Endodermal cell (in vitro differentiated cells): ENCODE measurements around the gene EXOSC1. TPM values are rescaled to one million over a fixed set of nuclear protein-coding genes. Genes with fewer than 3 reads are reported as not detected.

ENCODE experiments used
- DNase-seq: peaks from one replicate; pipeline ENCODE4 v3.0.0-alpha.2; 2017
- H3K27ac ChIP-seq: 2 replicates; pipeline ENCODE4 v1.5.1; 2013; ENCODE audit warnings: mild to moderate bottlenecking, low read depth, low read length, moderate library complexity
- H3K27me3 ChIP-seq: 2 replicates; pipeline ENCODE4 v1.6.1; 2013; ENCODE audit warnings: mild to moderate bottlenecking, low read length, moderate library complexity; ENCODE audit not compliant: insufficient read depth, control insufficient read depth, poor library complexity, severe bottlenecking
- H3K36me3 ChIP-seq: 2 replicates; pipeline ENCODE4 v1.7.0; 2013; ENCODE audit warnings: mild to moderate bottlenecking, low read length, moderate library complexity; ENCODE audit not compliant: control insufficient read depth, insufficient read depth
- H3K4me1 ChIP-seq: one replicate; pipeline ENCODE4 v1.7.0; 2013; ENCODE audit warnings: low read length; ENCODE audit not compliant: control insufficient read depth, insufficient read depth
- H3K4me3 ChIP-seq: 2 replicates; pipeline ENCODE4 v1.5.1; 2013; ENCODE audit warnings: mild to moderate bottlenecking, low read length, moderate library complexity
- H3K9ac ChIP-seq: 2 replicates; pipeline ENCODE4 v1.6.1; 2013; ENCODE audit warnings: mild to moderate bottlenecking, low read length, moderate library complexity; ENCODE audit not compliant: poor library complexity, severe bottlenecking; ENCODE audit errors: extremely low read depth
- H3K9me3 ChIP-seq: 2 replicates; pipeline ENCODE4 v1.6.1; 2013; ENCODE audit warnings: mild to moderate bottlenecking, low read length, moderate library complexity; ENCODE audit not compliant: control insufficient read depth
- H3K27ac Mint-ChIP-seq: 2 replicates; pipeline ENCODE4 v1.8.0; 2020; ENCODE audit warnings: mixed read lengths
- H3K27me3 Mint-ChIP-seq: 2 replicates; pipeline ENCODE4 v1.8.0; 2021; ENCODE audit warnings: mild to moderate bottlenecking, mixed read lengths; ENCODE audit not compliant: insufficient read depth
- H3K36me3 Mint-ChIP-seq: 2 replicates; pipeline ENCODE4 v1.8.0; 2020; ENCODE audit warnings: low read depth, mixed read lengths
- H3K4me1 Mint-ChIP-seq: 2 replicates; pipeline ENCODE4 v1.8.0; 2020; ENCODE audit warnings: mixed read lengths
- H3K4me3 Mint-ChIP-seq: 2 replicates; pipeline ENCODE4 v1.8.0; 2020; ENCODE audit warnings: mild to moderate bottlenecking, moderate library complexity, mixed read lengths
- H3K9me3 Mint-ChIP-seq: 2 replicates; pipeline ENCODE4 v1.8.0; 2020; ENCODE audit warnings: mild to moderate bottlenecking, mixed read lengths
- WGBS, 2 experiments: methylation state at CpG; one replicate each; pipeline versions ENCODE4 v1.1.5 to v1.1.7; 2013; ENCODE audit warnings: missing lambda C conversion rate in 2 of 2, mixed read lengths in 1 of 2; ENCODE audit not compliant: insufficient coverage in 1 of 2, insufficient read length in 1 of 2; 5-methylcytosine and 5-hydroxymethylcytosine counted together
- total RNA-seq, 2 donors: library from RNA; stranded (reverse); fragmentation: NEBNext Ultra II Directional in 1 of 2; extraction: Animal tissue kit (Norgen Biotek cat#: 25700) in 1 of 2; gene quantifications; 2 replicates in 1 of 2; 3 replicates in 1 of 2; pipeline ENCODE4 v1.2.1, GENCODE V29; 2021
- TF ChIP-seq, protein P1 (sequence below): fragments of 200-600 bp; sonication (generic); conservative IDR thresholded peaks from 2 replicates; pipeline ENCODE4 v1.5.0; 2021; ENCODE audit warnings: antibody characterized with exemption, mild to moderate bottlenecking

The EXOSC1 gene
- total RNA-seq, 2 donors from 2014 or later, result 48.9 to 55.6 TPM

DNA sequence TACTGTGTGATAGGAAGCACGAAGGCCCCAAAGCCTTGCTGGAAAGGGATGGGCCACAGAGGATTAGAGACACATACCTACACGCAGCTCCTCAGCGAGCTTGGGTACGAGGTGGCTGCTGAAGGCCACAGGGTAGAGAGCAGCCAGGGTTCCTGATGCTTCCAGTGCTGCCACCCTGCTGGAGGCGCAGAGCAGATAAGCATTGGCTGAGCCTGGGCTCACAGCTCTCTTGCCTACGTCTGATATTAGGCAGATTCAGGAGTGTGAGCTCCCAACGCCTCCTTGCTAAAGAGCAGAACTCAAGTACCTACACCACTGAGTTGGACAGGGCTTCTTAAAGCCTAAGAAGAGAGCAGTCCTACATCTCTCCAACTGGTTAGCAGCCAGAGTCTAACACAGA lies 20.2 kb upstream of the EXOSC1 start:
- no peak overlapping the region for H3K27ac Mint-ChIP-seq
- H3K36me3 Mint-ChIP-seq, result peaks cover 74% of the 10 kb centered on the region
- no peaks in the 10 kb centered on the region for H3K4me1 Mint-ChIP-seq
- H3K9me3 Mint-ChIP-seq, result no peaks in the 10 kb centered on the region
- Histone ChIP-seq H3K36me3 (peaks cover 92% of the 10 kb centered on the region), H3K4me1 (peaks cover 6% of the 10 kb centered on the region), H3K27ac (no peak overlapping the region), H3K27me3 (no peaks in the 10 kb centered on the region), H3K4me3 (no peak overlapping the region), H3K9me3 (no peaks in the 10 kb centered on the region), H3K9ac (no peak overlapping the region)
- DNase-seq, result no peak
- no peak overlapping the region for H3K4me3 Mint-ChIP-seq
- H3K27me3 Mint-ChIP-seq, result no peaks in the 10 kb centered on the region
- WGBS, 2 experiments, result 94 to 96% methylated on average over 6 to 7 of the region's 7 CpGs
- TF ChIP-seq, protein P1, sequence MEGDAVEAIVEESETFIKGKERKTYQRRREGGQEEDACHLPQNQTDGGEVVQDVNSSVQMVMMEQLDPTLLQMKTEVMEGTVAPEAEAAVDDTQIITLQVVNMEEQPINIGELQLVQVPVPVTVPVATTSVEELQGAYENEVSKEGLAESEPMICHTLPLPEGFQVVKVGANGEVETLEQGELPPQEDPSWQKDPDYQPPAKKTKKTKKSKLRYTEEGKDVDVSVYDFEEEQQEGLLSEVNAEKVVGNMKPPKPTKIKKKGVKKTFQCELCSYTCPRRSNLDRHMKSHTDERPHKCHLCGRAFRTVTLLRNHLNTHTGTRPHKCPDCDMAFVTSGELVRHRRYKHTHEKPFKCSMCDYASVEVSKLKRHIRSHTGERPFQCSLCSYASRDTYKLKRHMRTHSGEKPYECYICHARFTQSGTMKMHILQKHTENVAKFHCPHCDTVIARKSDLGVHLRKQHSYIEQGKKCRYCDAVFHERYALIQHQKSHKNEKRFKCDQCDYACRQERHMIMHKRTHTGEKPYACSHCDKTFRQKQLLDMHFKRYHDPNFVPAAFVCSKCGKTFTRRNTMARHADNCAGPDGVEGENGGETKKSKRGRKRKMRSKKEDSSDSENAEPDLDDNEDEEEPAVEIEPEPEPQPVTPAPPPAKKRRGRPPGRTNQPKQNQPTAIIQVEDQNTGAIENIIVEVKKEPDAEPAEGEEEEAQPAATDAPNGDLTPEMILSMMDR, result no peak

DNA sequence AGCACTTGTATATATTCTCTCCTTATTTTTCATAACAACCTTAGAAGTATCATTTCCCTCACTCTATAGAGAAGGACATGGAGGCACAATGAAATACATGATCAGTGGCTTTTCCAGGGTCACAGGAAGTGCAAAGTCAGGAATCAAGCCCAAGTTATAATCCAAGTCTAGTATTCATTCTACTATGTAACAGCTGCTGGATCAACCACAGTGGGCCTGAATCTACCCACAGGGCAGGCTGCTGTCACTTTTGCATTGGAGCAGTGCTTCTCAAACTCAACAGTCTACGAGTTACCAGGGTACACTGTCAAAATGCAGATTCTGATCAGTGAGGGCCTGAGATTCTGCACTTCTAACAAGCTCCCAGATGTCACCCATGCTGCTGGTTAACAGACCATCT lies 18.4 kb upstream of the EXOSC1 start:
- Mint-ChIP-seq H3K36me3 (peaks cover 74% of the 10 kb centered on the region), H3K4me1 (no peaks in the 10 kb centered on the region), H3K9me3 (no peaks in the 10 kb centered on the region), H3K27me3 (no peaks in the 10 kb centered on the region), H3K4me3 (no peak overlapping the region), H3K27ac (peak overlapping the region; percentile 14)
- Histone ChIP-seq H3K4me3 (no peak overlapping the region), H3K36me3 (peaks cover 93% of the 10 kb centered on the region), H3K9me3 (no peaks in the 10 kb centered on the region), H3K27me3 (no peaks in the 10 kb centered on the region), H3K9ac (no peak overlapping the region), H3K27ac (no peak overlapping the region), H3K4me1 (peaks cover 3% of the 10 kb centered on the region)
- TF ChIP-seq, protein P1, result no peak
- 84 to 100% methylated on average over 1 of the region's 1 CpG for WGBS, 2 experiments
- DNase-seq, result no peak

DNA sequence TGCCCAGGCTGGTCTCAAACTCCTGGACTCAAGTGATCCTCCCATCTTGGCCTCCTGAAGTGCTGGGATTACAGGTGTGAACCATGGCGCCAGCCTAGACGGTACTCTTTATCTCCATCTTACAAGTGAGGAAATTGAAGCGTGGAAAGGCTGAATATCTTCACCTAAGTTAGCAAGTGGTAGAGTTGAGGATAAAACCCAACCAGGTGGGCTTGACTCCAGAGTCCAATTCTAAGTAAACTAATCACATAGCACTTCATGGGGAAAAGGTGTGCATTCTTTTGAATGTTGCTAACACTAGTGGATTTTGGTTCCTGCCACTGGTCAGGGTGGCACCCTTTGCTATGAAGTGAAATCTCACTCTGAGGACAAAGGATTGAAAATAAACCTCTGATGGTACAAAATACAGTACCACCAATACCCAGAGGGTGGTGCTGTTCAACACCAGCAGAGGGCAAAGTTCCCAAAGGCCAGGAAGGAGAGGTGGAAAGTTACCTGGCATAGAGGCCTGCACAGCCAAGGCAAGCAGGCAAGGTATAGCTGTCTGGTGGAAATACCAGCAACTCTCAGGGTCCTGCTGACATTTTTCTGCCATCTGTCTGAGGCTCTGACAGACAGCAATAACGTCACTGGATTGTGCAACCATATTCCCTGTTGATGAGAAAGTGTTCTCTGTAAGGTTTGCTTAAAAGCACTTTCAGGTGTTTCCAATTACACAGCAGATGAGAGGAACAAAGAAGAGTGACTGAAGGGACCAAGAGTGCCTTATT lies 17.7 kb upstream of the EXOSC1 start:
- no peaks in the 10 kb centered on the region for H3K4me1 ChIP-seq
- peak; percentile 87 for DNase-seq
- 78 to 88% methylated on average over 4 of the region's 4 CpGs for WGBS, 2 experiments
- no peaks in the 10 kb centered on the region for H3K27me3 ChIP-seq
- Mint-ChIP-seq H3K9me3 (no peaks in the 10 kb centered on the region), H3K4me3 (no peak overlapping the region), H3K36me3 (peaks cover 74% of the 10 kb centered on the region), H3K4me1 (no peaks in the 10 kb centered on the region), H3K27me3 (no peaks in the 10 kb centered on the region), H3K27ac (peak overlapping the region; percentile 39)
- no peak overlapping the region for H3K27ac ChIP-seq
- no peak overlapping the region for H3K4me3 ChIP-seq
- peaks cover 94% of the 10 kb centered on the region for H3K36me3 ChIP-seq
- TF ChIP-seq, protein P1, result peak; percentile 91
- H3K9me3 ChIP-seq, result no peaks in the 10 kb centered on the region
- H3K9ac ChIP-seq, result no peak overlapping the region
